ENCODE data around the gene MCF2L. TPM values are rescaled to one million over a fixed set of nuclear protein-coding genes. Genes with fewer than 3 reads are reported as not detected.

Gene MCF2L
- total RNA-seq, 2 donors from 2014 or later: 48.0 to 49.9 TPM

DNA sequence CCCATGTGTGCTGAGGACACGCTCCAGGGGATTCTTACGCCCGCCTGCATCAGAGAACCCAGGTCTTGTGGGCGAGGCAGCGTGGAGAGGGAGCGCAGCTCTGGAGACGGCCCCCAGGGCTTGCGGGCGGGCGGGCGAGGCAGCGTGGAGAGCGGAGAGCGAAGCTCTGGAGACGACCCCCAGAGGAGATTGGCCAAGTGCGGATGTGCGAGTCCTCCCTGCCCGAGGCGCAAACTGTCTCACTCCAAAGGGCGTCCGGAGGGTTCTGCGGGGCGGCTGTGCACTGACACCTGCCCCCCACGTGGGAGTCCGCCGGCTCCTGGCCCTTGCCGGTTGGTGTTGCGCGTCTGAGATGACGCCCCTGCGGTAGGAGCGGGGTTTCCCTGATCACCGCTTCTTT lies 39.8 kb downstream of the MCF2L start:
- Mint-ChIP-seq H3K27me3 (ENCODE audit: insufficient read depth) (no peaks in the 10 kb centered on the region), H3K4me1 (peaks cover 2% of the 10 kb centered on the region), H3K4me3 (no peak overlapping the region), H3K9me3 (peaks cover 5% of the 10 kb centered on the region), H3K27ac (no peak overlapping the region), H3K36me3 (ENCODE audit: low read depth) (peaks cover 16% of the 10 kb centered on the region)
- Histone ChIP-seq H3K9ac (ENCODE audit: extremely low read depth, low read length, poor library complexity, severe bottlenecking) (no peak overlapping the region), H3K27ac (ENCODE audit: low read depth, low read length) (no peak overlapping the region), H3K27me3 (ENCODE audit: control insufficient read depth, insufficient read depth, low read length, poor library complexity, severe bottlenecking) (no peaks in the 10 kb centered on the region), H3K4me3 (ENCODE audit: low read length) (no peak overlapping the region), H3K4me1 (ENCODE audit: control insufficient read depth, insufficient read depth, low read length) (no peaks in the 10 kb centered on the region), H3K36me3 (ENCODE audit: control insufficient read depth, insufficient read depth, low read length) (no peaks in the 10 kb centered on the region), H3K9me3 (ENCODE audit: control insufficient read depth, low read length) (no peaks in the 10 kb centered on the region)
- TF ChIP-seq CTCF (conservative IDR thresholded peaks at IDR 0.05): no peak
- 90 to 95% methylated on average over 12 to 33 of the region's 33 CpGs for WGBS, 2 experiments (ENCODE audit: insufficient coverage in 1 of 2, insufficient read length in 1 of 2)
- no peak for DNase-seq

DNA sequence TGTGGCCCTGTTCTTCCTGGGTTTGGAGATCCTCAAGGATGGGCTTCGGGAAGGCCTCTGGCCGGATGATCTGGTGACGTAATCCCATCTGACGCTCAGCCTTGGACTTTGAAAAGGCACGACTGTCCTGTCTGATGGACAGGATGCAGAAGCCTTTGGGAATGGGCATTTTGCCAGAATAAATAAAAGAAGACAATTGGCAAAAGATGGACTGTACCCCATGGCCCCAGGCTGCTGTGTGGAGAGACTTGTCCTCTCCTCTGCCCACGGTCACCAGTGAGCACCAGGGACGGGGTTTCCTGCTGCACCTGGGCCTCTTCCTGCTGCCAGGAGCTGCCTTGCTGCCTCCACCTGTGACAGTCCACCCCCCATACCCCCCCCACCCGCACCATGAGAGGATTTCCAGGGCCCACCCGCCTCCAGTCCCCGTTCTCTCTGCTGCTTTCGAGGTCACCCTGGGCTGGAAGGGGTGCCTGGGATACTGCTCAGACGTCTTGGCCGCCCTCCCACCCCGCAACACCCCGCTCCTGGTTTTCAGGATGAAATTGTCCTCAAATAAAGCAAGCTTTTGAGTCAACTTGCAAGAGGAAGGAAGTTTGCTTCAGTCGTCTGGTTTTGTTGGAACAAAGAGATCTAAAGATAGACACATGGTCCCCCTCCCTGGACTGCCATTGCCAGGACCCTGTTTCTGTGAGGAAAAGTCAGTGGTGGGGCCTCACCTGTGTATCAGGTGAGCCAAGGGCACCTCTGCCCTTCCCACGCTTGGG lies 40.9 kb downstream of the MCF2L start:
- H3K27me3 ChIP-seq (ENCODE audit: control insufficient read depth, insufficient read depth, low read length, poor library complexity, severe bottlenecking): no peaks in the 10 kb centered on the region
- Mint-ChIP-seq H3K27me3 (ENCODE audit: insufficient read depth) (no peaks in the 10 kb centered on the region), H3K36me3 (ENCODE audit: low read depth) (peaks cover 9% of the 10 kb centered on the region), H3K4me3 (no peak overlapping the region), H3K27ac (no peak overlapping the region), H3K9me3 (peaks cover 5% of the 10 kb centered on the region), H3K4me1 (peaks cover 2% of the 10 kb centered on the region)
- H3K4me1 ChIP-seq (ENCODE audit: control insufficient read depth, insufficient read depth, low read length): no peaks in the 10 kb centered on the region
- WGBS, 2 experiments (ENCODE audit: insufficient coverage in 1 of 2, insufficient read length in 1 of 2): 95 to 96% methylated on average over 16 to 17 of the region's 17 CpGs
- H3K4me3 ChIP-seq (ENCODE audit: low read length): no peak overlapping the region
- no peak overlapping the region for H3K9ac ChIP-seq (ENCODE audit: extremely low read depth, low read length, poor library complexity, severe bottlenecking)
- TF ChIP-seq CTCF (conservative IDR thresholded peaks at IDR 0.05): no peak
- no peaks in the 10 kb centered on the region for H3K36me3 ChIP-seq (ENCODE audit: control insufficient read depth, insufficient read depth, low read length)
- no peak for DNase-seq
- H3K9me3 ChIP-seq (ENCODE audit: control insufficient read depth, low read length): no peaks in the 10 kb centered on the region
- H3K27ac ChIP-seq (ENCODE audit: low read depth, low read length): no peak overlapping the region

DNA sequence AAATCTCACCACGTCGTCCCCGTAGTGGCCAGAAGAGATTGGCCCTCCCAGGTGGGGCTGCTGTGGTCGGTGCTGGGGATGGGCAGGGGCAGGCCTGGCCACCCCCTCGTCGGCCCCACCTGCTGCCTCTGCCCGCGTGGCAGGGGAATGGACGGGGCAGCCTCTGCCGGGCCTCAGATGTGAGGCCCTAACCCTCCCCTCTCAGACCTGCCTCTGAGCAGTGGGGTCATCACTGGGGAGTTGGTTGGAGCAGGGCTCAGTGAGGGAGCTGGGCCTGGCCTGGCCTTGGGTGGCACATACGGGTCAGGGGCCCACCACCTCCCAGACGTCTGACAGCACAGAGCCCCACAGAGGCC lies 41.5 kb downstream of the MCF2L start:
- H3K36me3 Mint-ChIP-seq (ENCODE audit: low read depth): peaks cover 6% of the 10 kb centered on the region
- Histone ChIP-seq H3K27ac (ENCODE audit: low read depth, low read length) (no peak overlapping the region), H3K9me3 (ENCODE audit: control insufficient read depth, low read length) (no peaks in the 10 kb centered on the region), H3K4me3 (ENCODE audit: low read length) (no peak overlapping the region), H3K9ac (ENCODE audit: extremely low read depth, low read length, poor library complexity, severe bottlenecking) (no peak overlapping the region), H3K27me3 (ENCODE audit: control insufficient read depth, insufficient read depth, low read length, poor library complexity, severe bottlenecking) (no peaks in the 10 kb centered on the region), H3K4me1 (ENCODE audit: control insufficient read depth, insufficient read depth, low read length) (no peaks in the 10 kb centered on the region), H3K36me3 (ENCODE audit: control insufficient read depth, insufficient read depth, low read length) (no peaks in the 10 kb centered on the region)
- no peaks in the 10 kb centered on the region for H3K27me3 Mint-ChIP-seq (ENCODE audit: insufficient read depth)
- no peak overlapping the region for H3K27ac Mint-ChIP-seq
- peaks cover 5% of the 10 kb centered on the region for H3K9me3 Mint-ChIP-seq
- H3K4me3 Mint-ChIP-seq: no peak overlapping the region
- H3K4me1 Mint-ChIP-seq: peaks cover 2% of the 10 kb centered on the region
- WGBS, 2 experiments (ENCODE audit: insufficient coverage in 1 of 2, insufficient read length in 1 of 2): 91 to 96% methylated on average over 4 to 12 of the region's 12 CpGs
- no peak for TF ChIP-seq CTCF (conservative IDR thresholded peaks at IDR 0.05)
- no peak for DNase-seq
